K562 (cell line): ENCODE results near the gene GMPR. TPM values are rescaled to one million over a fixed set of nuclear protein-coding genes. Genes with fewer than 3 reads are reported as not detected.

Experiments used
- CEBPB ChIP-seq: fragments of 450-650 bp; IDR thresholded peaks from 2 replicates; pipeline ENCODE4 v1.6.1; 2016; ENCODE audit warnings: missing genetic modification characterization, missing compliant biosample characterization
- GTF2E2 ChIP-seq: fragments of 200-800 bp; sonication (Bioruptor generic); IDR thresholded peaks from 2 replicates; pipeline ENCODE4 v1.6.1; 2016; ENCODE audit warnings: missing genetic modification characterization, missing compliant biosample characterization
- HBP1 ChIP-seq: fragments of 450-650 bp; formaldehyde crosslinking; IDR thresholded peaks from 2 replicates; pipeline ENCODE4 v1.4.0; 2022; ENCODE audit warnings: missing genetic modification characterization
- MBD2 ChIP-seq: sonication (generic); IDR thresholded peaks from 2 replicates; pipeline ENCODE4 v1.6.1; 2016; ENCODE audit warnings: low read depth, borderline replicate concordance
- NEUROD1 ChIP-seq: fragments of 150-350 bp; IDR thresholded peaks from 2 replicates; pipeline ENCODE4 v1.6.1; 2014; ENCODE audit warnings: borderline replicate concordance, low read length, low read depth; ENCODE audit not compliant: partially characterized antibody
- TAF1 ChIP-seq: IDR thresholded peaks from 2 replicates; pipeline ENCODE4 v1.6.1; 2011; ENCODE audit warnings: mild to moderate bottlenecking, low read length, moderate library complexity; ENCODE audit not compliant: insufficient read depth, control insufficient read depth, severe bottlenecking; ENCODE audit errors: extremely low read depth
- THRB ChIP-seq: fragments of 450-650 bp; formaldehyde crosslinking; conservative IDR thresholded peaks from 2 replicates; pipeline ENCODE4 v1.4.0; 2022; ENCODE audit warnings: mild to moderate bottlenecking, missing genetic modification characterization
- ZNF140 ChIP-seq: fragments of 250-450 bp; sonication (Bioruptor Pico); IDR thresholded peaks from 2 replicates; pipeline ENCODE4 v1.8.0; 2021; ENCODE audit warnings: moderate library complexity, mild to moderate bottlenecking, inconsistent platforms
- ZNF592 ChIP-seq: fragments of 450-650 bp; IDR thresholded peaks from 2 replicates; pipeline ENCODE4 v1.6.1; 2017; ENCODE audit warnings: antibody characterized with exemption, mild to moderate bottlenecking
- ZNF717 ChIP-seq: fragments of 250-450 bp; sonication (Bioruptor Pico); IDR thresholded peaks from 2 replicates; pipeline ENCODE4 v1.5.0; 2021
- polyA plus RNA-seq, 8 experiments: library from polyadenylated mRNA; depleted of rRNA in 4 of 8; stranded (reverse) in 5 of 8; unstranded in 3 of 8; fragments of >200 nt; fragmentation: Nextera tagmentation in 2 of 8; fragmentation: Illumina TruSeq in 1 of 8; extraction: Ambion mirVana in 2 of 8; extraction: Trizol in 1 of 8; gene quantifications; 2 replicates each; pipeline versions ENCODE4 v1.2.1 to v1.2.3, GENCODE V29; 2011 to 2014; ENCODE audit warnings: inconsistent platforms in 1 of 8, missing spikeins in 1 of 8
- total RNA-seq, 7 experiments: library from RNA; depleted of rRNA in 6 of 7; stranded (reverse); fragments of >200 nt in 6 of 7; fragmentation: Illumina TruSeq in 2 of 7; extraction: Trizol in 2 of 7; gene quantifications; 2 replicates each; pipeline versions ENCODE4 v1.2.1 to v1.2.3, GENCODE V29; 2011 to 2021; ENCODE audit warnings: low replicate concordance in 1 of 7
- TF ChIP-seq, protein P1 (sequence below): fragments of 450-650 bp; IDR thresholded peaks from 2 replicates; pipeline ENCODE4 v1.6.1; 2016; ENCODE audit warnings: antibody characterized with exemption

GMPR gene
- total and polyA plus RNA-seq, 9 of the 15 experiments (the other 6 are each of a cell fraction or from before 2014, with no cell fraction given) = 34.6 to 83.7 (median 49.8) TPM

DNA sequence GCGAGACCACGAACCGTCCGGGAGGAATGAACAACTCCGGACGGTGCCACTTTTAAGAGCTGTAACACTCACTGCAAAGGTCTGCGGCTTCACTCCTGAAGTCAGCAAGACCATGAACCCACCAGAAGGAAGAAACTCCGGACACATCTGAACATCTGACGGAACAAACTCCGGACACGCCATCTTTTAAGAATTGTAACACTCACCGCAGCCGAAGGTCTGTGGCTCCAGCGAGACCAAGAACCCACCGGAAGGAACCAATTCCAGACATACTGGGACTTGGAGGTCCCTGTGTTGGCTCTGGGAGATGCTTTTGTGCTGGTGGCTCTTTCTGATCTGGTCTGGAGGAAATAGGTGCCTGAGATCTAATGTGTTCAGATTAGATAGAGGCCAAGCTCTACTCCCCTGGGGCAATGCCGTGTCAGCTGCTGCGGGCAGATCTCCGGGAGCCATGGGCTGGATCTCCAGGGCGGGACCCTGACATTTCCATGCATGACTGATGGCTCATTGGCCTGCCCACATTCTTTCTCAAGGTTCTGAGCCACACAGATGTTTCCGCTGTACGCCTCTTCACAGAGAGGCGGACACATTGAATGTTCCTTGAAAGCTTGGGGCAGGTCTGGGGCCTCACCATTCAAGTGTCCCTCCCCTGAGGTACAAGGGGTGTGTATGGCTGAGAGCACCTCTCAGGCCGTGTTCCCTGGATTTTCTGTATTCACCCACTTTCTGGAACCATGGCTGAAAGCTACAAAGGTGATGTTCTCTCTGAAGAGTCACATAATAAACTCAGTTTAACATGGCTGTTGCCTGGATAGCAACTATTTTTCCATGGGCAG is 29.3 kb downstream of the GMPR start (continued):
- peak; percentile 72 for TF ChIP-seq HBP1 (CRISPR knock-in tag)
- peak; percentile 85 for TF ChIP-seq NEUROD1
- no peak for TF ChIP-seq ZNF140 (CRISPR knock-in tag)
- peak; percentile 91 for TF ChIP-seq MBD2
- TF ChIP-seq GTF2E2 (tag) = peak; percentile 71; the same call in 1 of the 2 replicates
- TF ChIP-seq THRB (CRISPR knock-in tag) = peak; percentile 44
- TF ChIP-seq, protein P1, sequence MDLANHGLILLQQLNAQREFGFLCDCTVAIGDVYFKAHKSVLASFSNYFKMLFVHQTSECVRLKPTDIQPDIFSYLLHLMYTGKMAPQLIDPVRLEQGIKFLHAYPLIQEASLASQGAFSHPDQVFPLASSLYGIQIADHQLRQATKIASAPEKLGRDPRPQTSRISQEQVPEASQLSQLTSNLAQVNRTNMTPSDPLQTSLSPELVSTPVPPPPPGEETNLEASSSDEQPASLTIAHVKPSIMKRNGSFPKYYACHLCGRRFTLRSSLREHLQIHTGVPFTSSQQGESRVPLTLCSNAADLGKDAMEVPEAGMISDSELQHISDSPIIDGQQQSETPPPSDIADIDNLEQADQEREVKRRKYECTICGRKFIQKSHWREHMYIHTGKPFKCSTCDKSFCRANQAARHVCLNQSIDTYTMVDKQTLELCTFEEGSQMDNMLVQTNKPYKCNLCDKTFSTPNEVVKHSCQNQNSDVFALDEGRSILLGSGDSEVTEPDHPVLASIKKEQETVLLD = no peak; the same call in 1 of the 2 replicates
- TF ChIP-seq ZNF592 = peak; percentile 77; the same call in 1 of the 2 replicates
- peak; percentile 66 for TF ChIP-seq CEBPB (tag)
- TF ChIP-seq ZNF717 (CRISPR knock-in tag) = no peak; the same call in 1 of the 2 replicates
- peak; percentile 92 for TF ChIP-seq TAF1
